IPS-NIHi7 (cell line): Measurements from ENCODE around the gene PDHX.
"Not testable (repeated sequence)": the region's sequence is repeated elsewhere in the genome, so short reads cannot be mapped to it uniquely, and the experiment has no call there.

ENCODE experiments used
- DNase-seq: peaks from one replicate; pipeline ENCODE4 v3.0.0; 2012; ENCODE audit warnings: mixed read lengths; ENCODE audit errors: extremely low spot score

Gene PDHX

GRCh38 chr11:34916015-34916842 is at the start of gene PDHX, which contains the start of gene APIP:
Gene PDHX (plus strand): TSS chr11:34916618. CDS start chr11:34916656, 38 bp downstream.
Gene APIP (minus strand): TSS chr11:34916379. CDS start chr11:34916284, 95 bp downstream.
- peak; percentile 97 for DNase-seq

GRCh38 chr11:34869425-34869824 is 47.0 kb upstream of the PDHX start:
- DNase-seq, result peak; percentile 51

DNA sequence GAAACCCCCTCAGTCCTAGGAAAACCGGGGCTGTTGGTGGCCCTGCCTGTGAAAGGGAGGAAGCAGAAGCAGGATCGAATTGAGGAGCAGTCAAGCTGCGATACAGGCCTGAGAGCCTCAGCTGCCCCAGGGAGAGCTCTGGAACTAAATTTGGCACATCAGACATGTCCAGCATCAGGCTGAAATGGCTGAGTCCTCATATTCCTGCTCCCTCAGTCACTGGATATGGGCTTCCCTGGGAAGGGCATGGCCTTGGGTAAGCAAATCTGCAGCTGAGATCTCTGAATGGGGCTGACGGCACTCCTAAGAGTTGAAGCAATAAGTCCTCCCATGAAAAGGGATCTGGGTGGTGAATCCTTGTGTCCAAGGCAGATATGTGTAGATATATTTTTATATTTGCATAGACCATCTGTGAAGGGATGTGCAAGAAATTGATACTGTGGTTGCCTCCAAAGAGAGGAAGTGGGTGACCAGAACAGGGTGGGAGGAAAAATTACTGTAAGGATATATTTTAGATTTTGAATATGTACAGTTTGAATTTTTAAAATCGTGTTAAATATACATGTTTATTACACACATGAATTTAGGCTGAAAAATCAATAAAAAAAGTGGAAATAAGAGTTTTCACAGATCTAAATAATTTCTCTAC is 45.7 kb upstream of the PDHX start:
- no peak for DNase-seq

- no peak for DNase-seq
These were observed 42.2 kb upstream of the PDHX start for GRCh38 chr11:34874202-34874601.

GRCh38 chr11:34877375-34877975 is 38.9 kb upstream of the PDHX start:
- DNase-seq, result no peak

DNA sequence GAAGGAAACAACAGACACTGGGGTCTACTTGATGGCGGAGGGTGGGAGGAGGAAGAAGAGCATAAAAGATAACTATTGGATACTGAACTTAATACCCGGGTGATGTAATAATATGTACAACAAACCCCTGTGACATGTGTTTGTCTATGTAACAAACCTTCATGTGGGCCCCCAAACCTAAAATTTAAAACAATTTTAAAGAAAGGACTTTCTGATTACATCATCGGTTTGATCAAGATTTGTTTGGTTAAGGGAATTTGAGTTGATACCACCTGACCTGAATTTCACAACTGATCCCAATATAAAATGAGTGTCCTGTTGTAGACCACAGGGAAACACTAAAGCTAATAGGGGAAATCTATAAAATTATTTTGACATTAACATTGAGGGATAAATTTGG is 34.5 kb upstream of the PDHX start:
- no peak for DNase-seq

DNA sequence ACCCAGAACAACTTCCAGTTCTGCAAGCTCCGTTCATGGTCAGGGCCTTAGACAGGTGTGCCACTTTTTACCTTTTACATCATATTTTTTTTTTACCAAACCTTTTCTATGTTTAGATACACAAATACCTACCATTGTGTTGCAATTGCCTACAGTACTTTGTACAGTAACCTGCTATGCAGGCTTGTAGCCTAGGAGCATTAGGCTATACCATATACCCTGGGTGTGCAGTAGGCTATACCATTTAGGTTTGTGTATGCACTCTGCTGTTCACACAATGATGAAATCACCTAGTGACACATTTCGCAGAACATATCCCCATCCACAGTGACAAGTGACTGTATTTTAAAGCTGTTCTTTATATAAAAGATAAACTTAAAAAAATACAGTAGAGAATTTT is 29.8 kb upstream of the PDHX start:
- DNase-seq, result no peak

- DNase-seq, result no peak
These were observed 29.2 kb upstream of the PDHX start for GRCh38 chr11:34887260-34887659.

GRCh38 chr11:34890089-34890488 is 26.3 kb upstream of the PDHX start:
- no peak for DNase-seq

- no peak for DNase-seq
These were observed 25.6 kb upstream of the PDHX start for GRCh38 chr11:34890812-34891211.

GRCh38 chr11:34891611-34892010 is 24.8 kb upstream of the PDHX start:
- DNase-seq, result no peak

- no peak for DNase-seq
These were observed 23.0 kb upstream of the PDHX start for GRCh38 chr11:34893416-34893815.

DNA sequence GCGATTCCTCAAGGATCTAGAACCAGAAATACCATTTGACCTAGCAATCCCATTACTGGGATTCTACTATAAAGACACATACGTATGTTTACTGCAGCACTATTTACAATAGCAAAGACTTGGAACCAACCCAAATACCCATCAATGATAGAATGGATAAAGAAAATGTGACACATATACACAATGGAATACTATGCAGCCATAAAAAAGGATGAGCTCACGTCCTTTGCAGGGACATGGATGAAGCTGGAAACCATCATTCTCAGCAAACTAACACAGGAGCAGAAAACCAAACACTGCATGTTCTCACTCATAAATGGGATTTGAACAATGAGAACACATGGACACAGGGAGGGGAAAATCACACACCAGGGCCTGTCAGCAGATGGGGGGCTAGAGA is 20.2 kb upstream of the PDHX start:
- not testable (repeated sequence) for DNase-seq

DNA sequence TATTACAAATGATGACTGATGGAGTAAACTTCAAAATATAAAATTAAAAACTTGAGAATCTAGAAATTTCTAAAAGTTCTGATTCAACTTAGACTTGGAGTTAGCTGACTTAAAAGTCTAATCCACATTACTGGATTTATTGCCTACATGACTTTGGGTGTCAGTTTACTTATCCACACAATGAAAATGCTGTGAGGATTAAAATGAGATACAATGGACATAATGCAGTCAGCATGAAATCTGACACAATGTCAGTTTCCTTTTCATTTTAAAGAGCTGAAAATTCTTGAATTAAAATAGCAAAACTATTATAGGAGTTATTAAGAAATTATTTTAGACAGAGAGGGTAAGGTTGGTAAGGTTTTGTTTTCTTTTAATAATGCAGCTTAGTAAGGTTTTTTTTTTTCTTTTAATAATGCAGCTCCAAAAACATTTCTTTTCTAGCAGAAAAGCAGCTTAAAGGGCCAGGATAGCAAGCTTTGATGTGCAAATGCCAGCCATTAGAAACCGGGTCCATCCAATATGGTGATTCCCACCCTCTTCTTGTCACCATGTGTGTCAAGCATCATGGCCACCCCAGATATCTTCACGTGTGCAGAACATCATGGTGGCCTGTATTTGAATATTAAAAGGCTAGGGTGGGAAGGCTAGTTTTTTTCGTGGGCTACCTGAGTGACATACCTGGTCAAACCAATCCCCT is 19.1 kb upstream of the PDHX start:
- DNase-seq, result no peak

GRCh38 chr11:34898474-34898873 is 17.9 kb upstream of the PDHX start:
- DNase-seq, result no peak

DNA sequence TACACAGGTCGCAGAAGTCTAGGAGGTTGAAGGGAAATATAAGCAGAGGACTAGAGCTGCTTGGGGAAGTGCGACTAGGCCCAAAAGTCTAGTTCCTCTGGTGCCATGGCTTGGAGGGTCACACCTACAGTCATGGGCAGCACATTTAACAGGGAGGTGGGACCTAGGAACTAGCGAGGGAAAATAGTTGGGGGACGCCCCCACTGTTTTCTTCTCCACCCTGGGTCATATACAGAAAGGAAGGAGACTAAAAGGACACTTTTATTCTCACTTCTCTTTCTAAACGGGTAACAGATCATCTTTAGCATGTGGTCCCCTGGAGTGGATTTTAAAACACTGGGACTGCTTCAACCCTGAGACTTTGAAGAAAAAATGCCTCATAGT is 16.8 kb upstream of the PDHX start:
- no peak for DNase-seq

DNA sequence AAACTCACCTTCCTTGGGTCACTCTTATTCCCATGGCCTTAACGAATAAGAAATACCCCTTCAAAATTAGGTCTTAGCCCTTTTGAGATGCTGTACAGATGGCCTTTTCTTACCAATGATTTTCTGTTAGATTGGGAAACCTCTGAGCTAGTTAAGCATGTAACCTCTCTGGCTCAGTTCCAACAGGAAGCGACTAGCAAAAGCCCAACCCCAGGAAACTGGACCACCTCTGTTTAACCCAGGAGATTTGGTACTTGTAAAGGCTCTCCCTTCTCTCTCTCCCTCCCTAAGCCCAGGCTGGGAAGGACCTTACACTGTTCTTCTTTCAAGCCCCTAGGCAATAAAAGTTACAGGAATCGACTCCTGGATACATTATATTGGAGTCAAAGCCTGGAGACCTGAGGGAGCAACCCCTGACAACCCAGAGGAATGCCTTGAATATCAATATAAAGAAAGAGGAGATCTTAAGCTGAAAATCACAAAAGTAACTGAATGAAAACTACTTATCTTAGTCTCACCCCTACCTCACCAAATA is 11.9 kb upstream of the PDHX start:
- DNase-seq, result no peak

GRCh38 chr11:34905666-34906065 is 10.8 kb upstream of the PDHX start:
- DNase-seq, result no peak

GRCh38 chr11:34907934-34908593 is 8.4 kb upstream of the PDHX start:
- no peak for DNase-seq

DNA sequence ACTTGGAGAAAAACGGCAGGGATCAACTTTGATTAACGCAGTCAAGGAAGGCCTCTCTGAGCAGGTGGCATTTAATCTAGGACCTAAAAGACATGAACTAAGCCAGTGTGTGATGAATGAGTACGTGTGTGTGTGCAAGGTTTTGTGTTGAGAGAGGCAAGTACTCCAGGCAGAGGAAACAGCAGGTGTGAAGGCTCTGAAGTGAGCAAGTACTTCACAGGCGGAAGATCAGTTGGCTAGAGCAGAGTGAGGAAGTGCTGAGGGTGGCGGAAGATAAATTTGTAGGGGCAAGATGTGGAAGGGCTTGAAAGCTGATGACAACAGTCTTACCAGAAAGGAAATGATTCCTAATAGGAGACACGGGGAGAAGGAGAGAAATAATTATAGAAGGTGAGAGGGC is 7.0 kb upstream of the PDHX start:
- no peak for DNase-seq

GRCh38 chr11:34909955-34910354 is 6.5 kb upstream of the PDHX start:
- no peak for DNase-seq
